Lung (tissue), 12 donors: ENCODE measurements around the gene METTL16. TPM values are rescaled to one million over a fixed set of nuclear protein-coding genes. Genes with fewer than 3 reads are reported as not detected.

ENCODE experiments used
- ATAC-seq: fragments of 200-7000 bp; cut with Tn5 transposase; one replicate; pipeline ENCODE4 v1.9.1; 2020; ENCODE audit warnings: moderate number of reproducible peaks; ENCODE audit not compliant: insufficient read depth, low FRiP score
- DNase-seq, 3 donors: peaks; one replicate each; pipeline ENCODE4 v3.0.0-alpha.2; 2013 to 2017
- H3K27ac ChIP-seq, 2 donors: one replicate each; pipeline ENCODE4 v1.5.1; 2013; ENCODE audit warnings: mild to moderate bottlenecking in 2 of 2, moderate library complexity in 2 of 2, control low read depth in 1 of 2, inconsistent platforms in 1 of 2, low read depth in 1 of 2, low read length in 1 of 2
- H3K27me3 ChIP-seq, 3 donors: one replicate each; pipeline ENCODE4 v1.5.1; 2013; ENCODE audit warnings: low read length in 2 of 3; ENCODE audit not compliant: control insufficient read depth in 3 of 3, insufficient read depth in 3 of 3
- H3K36me3 ChIP-seq, 4 donors: one replicate each; pipeline ENCODE4 v1.5.1; 2013; ENCODE audit warnings: low read length in 4 of 4, mild to moderate bottlenecking in 1 of 4, moderate library complexity in 1 of 4; ENCODE audit not compliant: control insufficient read depth in 4 of 4, insufficient read depth in 4 of 4
- H3K4me1 ChIP-seq, 5 donors: one replicate each; pipeline ENCODE4 v1.5.1; 2013; ENCODE audit warnings: low read length in 5 of 5, mild to moderate bottlenecking in 2 of 5, moderate library complexity in 1 of 5; ENCODE audit not compliant: control insufficient read depth in 5 of 5, insufficient read depth in 5 of 5
- H3K4me3 ChIP-seq: one replicate; pipeline ENCODE4 v1.5.1; 2013; ENCODE audit warnings: mild to moderate bottlenecking, control low read depth, moderate library complexity
- H3K9ac ChIP-seq, 2 donors: one replicate each; pipeline ENCODE4 v1.5.1; 2013; ENCODE audit warnings: low read length in 2 of 2, control low read depth in 1 of 2; ENCODE audit not compliant: insufficient read depth in 1 of 2
- H3K9me3 ChIP-seq, 4 donors: one replicate each; pipeline ENCODE4 v1.5.1; 2013; ENCODE audit warnings: low read length in 3 of 4, mild to moderate bottlenecking in 1 of 4, moderate library complexity in 1 of 4; ENCODE audit not compliant: control insufficient read depth in 4 of 4, insufficient read depth in 3 of 4
- WGBS, 2 donors: extraction: QIAGEN DNeasy Blood & Tissue Kit; methylation state at CpG; one replicate each; pipeline ENCODE4 v1.1.7; 2013; 5-methylcytosine and 5-hydroxymethylcytosine counted together
- polyA plus RNA-seq, 2 donors: library from polyadenylated mRNA; stranded (reverse); fragments of 200-250 nt; gene quantifications; one replicate each; pipeline ENCODE4 v1.2.1, GENCODE V29; 2013
- total RNA-seq, 2 donors: library from RNA; depleted of rRNA in 1 of 2; stranded (reverse); fragments of >200 nt in 1 of 2; gene quantifications; one replicate each; pipeline ENCODE4 v1.2.1, GENCODE V29; 2014 to 2021
- TF ChIP-seq, protein P1 (sequence below): IDR thresholded peaks from 2 replicates; pipeline ENCODE4 v1.5.1; 2012; ENCODE audit warnings: mild to moderate bottlenecking; ENCODE audit errors: control extremely low read depth, extremely low read depth
- donor health status: control.
- donor health status: control.
- donor health status: Bipolar disorder and iron deficiency.
- donor health status: healthy.
- donor health status: DM: yes; HTN: yes; CAD: no.

Gene METTL16
- total and polyA plus RNA-seq, 4 donors: 12.1 to 36.1 (median 29.8) TPM

DNA sequence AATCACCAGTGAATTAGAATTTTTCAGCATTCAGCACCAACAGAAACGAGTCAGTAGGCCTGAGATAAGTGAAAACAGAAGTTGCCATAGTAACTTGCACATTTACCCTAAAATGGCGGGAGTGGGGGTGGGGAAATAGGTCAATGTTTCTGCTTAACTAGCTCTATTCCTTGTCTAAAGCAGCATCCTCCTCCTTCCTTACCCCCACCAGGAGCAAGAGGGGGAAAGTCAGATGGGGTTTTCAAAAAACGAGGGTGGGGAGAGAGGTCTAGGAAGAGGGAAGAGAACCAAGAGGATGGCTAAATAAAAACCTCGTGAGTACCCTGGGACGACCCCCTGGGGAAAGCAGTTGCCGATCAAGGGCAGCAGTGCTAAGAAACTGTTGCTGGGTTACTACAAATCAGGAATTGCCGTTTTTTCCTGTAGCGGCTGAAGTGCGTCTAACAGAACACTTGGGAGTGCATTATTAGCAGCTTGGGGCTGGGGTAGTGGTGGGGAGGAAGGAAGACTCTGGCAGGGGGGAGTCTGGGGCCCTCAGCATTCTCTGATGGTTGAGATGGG lies 76.4 kb downstream of the METTL16 start:
- no peak overlapping the region for H3K27ac ChIP-seq
- ATAC-seq: no peak

DNA sequence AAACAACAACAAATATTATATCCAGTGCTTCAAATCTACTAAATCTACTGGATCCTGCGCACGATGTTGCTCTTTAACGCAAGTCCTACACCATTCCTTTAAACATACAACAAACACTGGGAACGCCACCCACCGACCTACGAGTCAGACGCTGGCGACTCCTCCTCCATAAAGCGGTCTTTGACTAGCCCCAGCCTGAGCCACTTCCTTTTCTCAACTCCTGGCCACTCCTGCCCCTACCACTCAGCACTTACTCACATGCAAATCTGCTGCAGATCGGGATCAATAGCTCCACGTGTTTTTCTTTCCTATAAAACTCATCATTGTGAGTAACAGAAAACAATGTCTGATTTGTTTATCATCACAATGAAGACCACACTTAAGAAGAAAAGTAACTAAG lies 78.0 kb downstream of the METTL16 start:
- 86 to 92% methylated on average over 11 of the region's 11 CpGs for WGBS, 2 donors
- H3K36me3 ChIP-seq: peaks cover 14 to 43% (median 22%) of the 10 kb centered on the region in 4 donors
- no peak for ATAC-seq

More for the DNA sequence above, 76.4 kb downstream of the METTL16 start:
- Histone ChIP-seq H3K9me3 (peaks cover 0 to 2% (median 0%) of the 10 kb centered on the region in 4 donors), H3K4me3 (no peak overlapping the region), H3K4me1 (no peaks in the 10 kb centered on the region), H3K36me3 (peaks cover 17 to 46% (median 26%) of the 10 kb centered on the region in 4 donors), H3K9ac (no peak overlapping the region), H3K27me3 (no peaks in the 10 kb centered on the region)
- WGBS, 2 donors: 65 to 71% methylated on average over 9 of the region's 9 CpGs
- DNase-seq: no peak
- TF ChIP-seq, protein P1, sequence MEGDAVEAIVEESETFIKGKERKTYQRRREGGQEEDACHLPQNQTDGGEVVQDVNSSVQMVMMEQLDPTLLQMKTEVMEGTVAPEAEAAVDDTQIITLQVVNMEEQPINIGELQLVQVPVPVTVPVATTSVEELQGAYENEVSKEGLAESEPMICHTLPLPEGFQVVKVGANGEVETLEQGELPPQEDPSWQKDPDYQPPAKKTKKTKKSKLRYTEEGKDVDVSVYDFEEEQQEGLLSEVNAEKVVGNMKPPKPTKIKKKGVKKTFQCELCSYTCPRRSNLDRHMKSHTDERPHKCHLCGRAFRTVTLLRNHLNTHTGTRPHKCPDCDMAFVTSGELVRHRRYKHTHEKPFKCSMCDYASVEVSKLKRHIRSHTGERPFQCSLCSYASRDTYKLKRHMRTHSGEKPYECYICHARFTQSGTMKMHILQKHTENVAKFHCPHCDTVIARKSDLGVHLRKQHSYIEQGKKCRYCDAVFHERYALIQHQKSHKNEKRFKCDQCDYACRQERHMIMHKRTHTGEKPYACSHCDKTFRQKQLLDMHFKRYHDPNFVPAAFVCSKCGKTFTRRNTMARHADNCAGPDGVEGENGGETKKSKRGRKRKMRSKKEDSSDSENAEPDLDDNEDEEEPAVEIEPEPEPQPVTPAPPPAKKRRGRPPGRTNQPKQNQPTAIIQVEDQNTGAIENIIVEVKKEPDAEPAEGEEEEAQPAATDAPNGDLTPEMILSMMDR: no peak

DNA sequence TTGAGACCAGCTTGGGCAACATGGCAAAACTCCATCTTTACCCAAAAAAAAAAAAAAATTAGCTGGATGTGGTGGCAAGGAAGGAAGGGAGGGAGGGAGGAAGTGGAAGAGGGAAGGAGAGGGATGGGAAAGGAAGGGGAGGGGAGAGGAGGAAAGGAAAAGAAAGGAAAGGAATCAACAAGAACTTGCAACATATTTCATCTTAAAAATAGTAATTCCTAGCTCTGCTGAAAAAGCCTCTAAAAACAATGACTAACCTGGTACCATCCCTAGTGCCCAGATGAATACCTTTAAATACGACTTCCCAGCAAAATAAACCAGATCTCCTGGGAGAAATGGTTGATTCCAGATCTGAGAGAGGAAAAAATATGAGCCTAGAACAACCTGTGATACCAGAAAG lies 83.8 kb downstream of the METTL16 start:
- Histone ChIP-seq H3K4me1 (no peaks in the 10 kb centered on the region), H3K9me3 (no peaks in the 10 kb centered on the region), H3K36me3 (peaks cover 0 to 12% (median 8%) of the 10 kb centered on the region in 4 donors), H3K27me3 (no peaks in the 10 kb centered on the region), H3K27ac (no peak overlapping the region), H3K9ac (no peak overlapping the region), H3K4me3 (no peak overlapping the region)
- TF ChIP-seq, protein P1: no peak
- ATAC-seq (no peak), DNase-seq (no peak)
- 96 to 100% methylated on average over 1 of the region's 1 CpG for WGBS, 2 donors

More for the DNA sequence above, 78.0 kb downstream of the METTL16 start:
- Histone ChIP-seq H3K9ac (no peak overlapping the region), H3K27ac (no peak overlapping the region), H3K9me3 (peaks cover 0 to 2% (median 0%) of the 10 kb centered on the region in 4 donors), H3K4me1 (no peaks in the 10 kb centered on the region), H3K27me3 (no peaks in the 10 kb centered on the region), H3K4me3 (no peak overlapping the region)
- no peak for DNase-seq
- TF ChIP-seq, protein P1: no peak

DNA sequence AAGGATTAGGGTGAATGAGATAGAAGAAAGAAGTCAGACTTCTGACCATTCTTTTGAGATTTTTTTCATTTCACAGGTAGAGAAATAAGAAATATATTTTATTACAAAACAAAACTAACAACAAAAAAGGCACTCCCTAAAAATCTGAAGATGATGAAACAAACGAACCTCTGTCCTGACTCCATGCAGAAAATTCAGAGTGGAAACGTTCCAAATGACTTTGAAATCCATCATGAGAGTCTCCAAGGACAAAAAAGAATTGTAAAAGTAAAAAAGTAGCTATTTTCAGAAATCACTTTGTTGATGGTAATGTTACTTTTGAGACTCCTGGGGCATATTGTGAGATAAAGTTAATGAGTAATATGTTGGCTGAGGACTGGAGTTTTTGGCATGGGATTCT lies 84.5 kb downstream of the METTL16 start:
- ATAC-seq (no peak), DNase-seq (no peak)
- Histone ChIP-seq H3K4me1 (no peaks in the 10 kb centered on the region), H3K9me3 (no peaks in the 10 kb centered on the region), H3K27ac (no peak overlapping the region), H3K27me3 (no peaks in the 10 kb centered on the region), H3K9ac (no peak overlapping the region), H3K4me3 (no peak overlapping the region), H3K36me3 (peaks cover 0 to 9% (median 6%) of the 10 kb centered on the region in 4 donors)
- WGBS, 2 donors: 80 to 81% methylated on average over 2 of the region's 2 CpGs
- TF ChIP-seq, protein P1: no peak
